Coronary artery (tissue), 2 donors: ENCODE measurements around the gene ETV3.
"Not testable (repeated sequence)": the region's sequence is repeated elsewhere in the genome, so short reads cannot be mapped to it uniquely, and the experiment has no call there.

ENCODE experiments used
- DNase-seq: peaks from one replicate; pipeline ENCODE4 v3.0.0-alpha.2; 2017; ENCODE audit warnings: low spot score
- H3K27ac ChIP-seq, 2 donors: fragments of 200-600 bp; sonication (generic); one replicate each; pipeline ENCODE4 v1.5.1; 2016 to 2019
- H3K4me3 ChIP-seq: fragments of 200-600 bp; sonication (generic); 2 replicates; pipeline ENCODE4 v1.5.1; 2016; ENCODE audit warnings: mild to moderate bottlenecking, moderate library complexity
- CTCF ChIP-seq: fragments of 200-600 bp; sonication (generic); IDR thresholded peaks from one replicate; pipeline ENCODE4 v1.5.1; 2019; ENCODE audit warnings: antibody characterized with exemption

ETV3 gene

GRCh38 chr1:157138220-157139051 is at the start of gene ETV3:
Gene ETV3 (minus strand): TSS chr1:157138395. CDS start chr1:157136352, 2,043 bp downstream.
- peak within 1 kb of the TSS; percentile 77 to 96 for H3K27ac ChIP-seq
- peak; percentile 94 for DNase-seq
- TF ChIP-seq CTCF, result no peak
- peak within 1 kb of the TSS; percentile 76 for H3K4me3 ChIP-seq

GRCh38 chr1:157186281-157186992 is 48.2 kb upstream of the ETV3 start:
- TF ChIP-seq CTCF, result no peak
- no peak for DNase-seq
- Histone ChIP-seq H3K4me3 (no peak overlapping the region), H3K27ac (no peak overlapping the region)

- Histone ChIP-seq H3K4me3 (no peak overlapping the region), H3K27ac (no peak overlapping the region)
- no peak for DNase-seq
- no peak for TF ChIP-seq CTCF
Observed at GRCh38 chr1:157183870-157184269, 45.7 kb upstream of the ETV3 start.

- H3K4me3 ChIP-seq, DNase-seq, H3K27ac ChIP-seq: not testable (repeated sequence)
Observed at GRCh38 chr1:157182371-157182770, 44.2 kb upstream of the ETV3 start.

GRCh38 chr1:157181790-157182189 is 43.6 kb upstream of the ETV3 start:
- DNase-seq, result no peak
- Histone ChIP-seq H3K4me3 (no peak overlapping the region), H3K27ac (no peak overlapping the region)
- no peak for TF ChIP-seq CTCF

GRCh38 chr1:157181258-157181657 is 43.1 kb upstream of the ETV3 start:
- Histone ChIP-seq H3K4me3 (no peak overlapping the region), H3K27ac (no peak overlapping the region)
- TF ChIP-seq CTCF, result no peak
- no peak for DNase-seq

- Histone ChIP-seq H3K27ac (no peak overlapping the region), H3K4me3 (no peak overlapping the region)
- no peak for TF ChIP-seq CTCF
- DNase-seq, result no peak
Observed at GRCh38 chr1:157178490-157178889, 40.3 kb upstream of the ETV3 start.
